Measurements from ENCODE around the gene PPHLN1. TPM values are rescaled to one million over a fixed set of nuclear protein-coding genes. Genes with fewer than 3 reads are reported as not detected.

Gene PPHLN1
- total and polyA plus RNA-seq, 2 of the 8 experiments (the other 6 are each of a cell fraction or from before 2014, with no cell fraction given) = 34.3 to 71.6 TPM

DNA sequence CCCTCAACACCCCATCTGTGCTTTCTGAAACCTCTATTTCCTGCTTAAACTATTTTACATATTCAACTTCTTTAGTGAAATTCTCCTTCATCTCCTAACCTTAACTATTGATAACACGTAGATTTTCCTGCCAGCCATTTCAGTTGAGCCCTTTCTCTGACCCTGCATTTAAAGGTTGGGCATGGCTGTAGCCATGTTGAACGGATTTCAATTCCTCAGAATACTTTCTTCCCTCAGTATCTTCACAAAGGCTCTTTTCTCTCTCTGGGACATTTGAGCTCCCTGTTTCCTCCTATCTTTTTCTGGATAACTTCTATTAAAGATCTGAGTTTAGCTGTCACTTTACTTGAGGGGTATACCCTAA lies 1.2 kb downstream of the PPHLN1 start:
- Histone ChIP-seq H3K4ac (replicated peaks; ENCODE audit: insufficient read length, low read depth, low read length) (no peak overlapping the region), H3K18ac (ENCODE audit: extremely low read depth, low read length) (no peak overlapping the region), H3K4me1 (replicated peaks in 1 of 4; ENCODE audit: control insufficient read depth in 3 of 4, insufficient read depth in 4 of 4, low read length in 3 of 4) (peaks cover 0 to 4% (median 1%) of the 10 kb centered on the region in 4 experiments; a peak in 5 of 7 replicates), H2BK20ac (ENCODE audit: low read length) (no peak overlapping the region), H4K20me1 (replicated peaks in 1 of 2; ENCODE audit: control insufficient read depth in 1 of 2, insufficient read depth in 2 of 2, low read length in 2 of 2) (peaks cover 2 to 12% of the 10 kb centered on the region in 2 experiments), H3K36me3 (ENCODE audit: control insufficient read depth in 2 of 4, insufficient read depth in 4 of 4, low read length in 3 of 4) (peaks cover 0 to 9% (median 1%) of the 10 kb centered on the region in 4 experiments; a peak in 3 of 8 replicates), H2BK15ac (ENCODE audit: low read length) (no peak overlapping the region), H3K79me1 (ENCODE audit: low read depth, low read length) (peaks cover 2% of the 10 kb centered on the region; the same call in 1 of the 2 replicates), H2AK5ac (ENCODE audit: low read depth, low read length) (no peak overlapping the region), H4K91ac (replicated peaks; ENCODE audit: insufficient read length, low read length) (no peak overlapping the region), H3K14ac (ENCODE audit: insufficient read length) (no peak overlapping the region), H3K23me2 (ENCODE audit: low read depth, low read length) (peaks cover 6% of the 10 kb centered on the region; the same call in 1 of the 2 replicates), H3K27ac (ENCODE audit: low read depth, low read length) (no peak overlapping the region), H3K4me3 (ENCODE audit: extremely low read depth in 1 of 4, insufficient read depth in 2 of 4, low read depth in 3 of 4, low read length in 4 of 4) (peak overlapping the region; percentile 94 to 100 (median 98); a peak in 7 of 8 replicates), H2BK12ac (ENCODE audit: low read depth, low read length) (no peak overlapping the region), H2BK120ac (replicated peaks; ENCODE audit: low read depth, low read length) (no peak overlapping the region), H3K27me3 (replicated peaks in 1 of 4; ENCODE audit: control insufficient read depth in 3 of 4, extremely low read depth in 1 of 4, insufficient read depth in 3 of 4, low read length in 3 of 4) (no peaks in the 10 kb centered on the region), H3K56ac (replicated peaks; ENCODE audit: insufficient read length, low read depth, low read length) (no peak overlapping the region), H3K79me2 (ENCODE audit: control insufficient read depth in 1 of 2, insufficient read depth in 2 of 2, low read length in 2 of 2) (peaks cover 25 to 65% of the 10 kb centered on the region in 2 experiments), H4K5ac (ENCODE audit: insufficient read length, low read depth, low read length) (no peak overlapping the region), H3K23ac (ENCODE audit: insufficient read length) (no peak overlapping the region), H2AFZ (ENCODE audit: low read length) (no peak overlapping the region), H4K8ac (ENCODE audit: extremely low read depth, insufficient read depth, low read length) (no peak overlapping the region), H2BK5ac (ENCODE audit: low read depth, low read length) (no peak overlapping the region), H3K9me3 (ENCODE audit: insufficient read depth in 2 of 2, low read depth in 1 of 2, low read length in 1 of 2) (no peaks in the 10 kb centered on the region), H3K9ac (replicated peaks in 1 of 4; ENCODE audit: extremely low read depth in 1 of 4, low read depth in 3 of 4, low read length in 3 of 4) (peak overlapping the region in 2 of 4 experiments; percentile 88 to 93; a peak in 3 of 7 replicates), H3K4me2 (ENCODE audit: insufficient read depth in 1 of 2, low read depth in 2 of 2, low read length in 2 of 2) (peak overlapping the region; percentile 90)
- DNase-seq (ENCODE audit: low read depth in 1 of 2, low spot score in 2 of 2) (no peak), FAIRE-seq (no peak)
- ChIA-PET POLR2A (ENCODE audit: partially characterized antibody) (interaction anchor here (1.2 kb wide), 1 partner anchor 12 kb away, joined by 3 read pairs; no protein-coding TSS in a partner anchor), CTCF (ENCODE audit: partially characterized antibody) (interaction anchor here (0.7 to 2.2 kb wide), 4 partner anchors 31 to 97 kb away, joined by 3 to 7 read pairs (median 3); no protein-coding TSS in a partner anchor)
- whole genome bisulfite sequencing, 2 experiments (ENCODE audit: extremely low coverage in 1 of 2, insufficient coverage in 1 of 2, insufficient read length in 1 of 2, insufficient replicate concordance in 2 of 2, low coverage in 1 of 2, low lambda C conversion rate in 2 of 2, missing lambda C conversion rate in 1 of 2) = 70% methylated on average over 2 of the region's 2 CpGs; no CpG with 5 or more reads in 1 of the 2 experiments
- TF ChIP-seq JUND (IDR thresholded peaks at IDR 0.05; ENCODE audit: low read length) = no peak
- no peak for TF ChIP-seq CEBPB (IDR thresholded peaks at IDR 0.05; ENCODE audit: low read depth, low read length)
- no peak for TF ChIP-seq NANOG (IDR thresholded peaks at IDR 0.05; ENCODE audit: insufficient read depth, low read depth, low read length, poor library complexity, severe bottlenecking)
- TF ChIP-seq POLR2A (IDR thresholded peaks at IDR 0.05; ENCODE audit: control extremely low read depth in 1 of 2, low read depth in 2 of 2, low read length in 2 of 2) = no peak
- TF ChIP-seq, protein P1, sequence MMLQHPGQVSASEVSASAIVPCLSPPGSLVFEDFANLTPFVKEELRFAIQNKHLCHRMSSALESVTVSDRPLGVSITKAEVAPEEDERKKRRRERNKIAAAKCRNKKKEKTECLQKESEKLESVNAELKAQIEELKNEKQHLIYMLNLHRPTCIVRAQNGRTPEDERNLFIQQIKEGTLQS (IDR thresholded peaks at IDR 0.05; ENCODE audit: insufficient read depth, low read depth, low read length) = no peak
- no peak for TF ChIP-seq TBP (IDR thresholded peaks at IDR 0.05; ENCODE audit: low read depth, low read length)
- TF ChIP-seq EZH2 (IDR thresholded peaks at IDR 0.05; ENCODE audit: low read depth, low read length, severe bottlenecking) = no peak

Measured in H1 (cell line).